Measurements from ENCODE around the gene LRRFIP1.

GRCh38 chr2:237743561-237744269 is 116.3 kb downstream of the LRRFIP1 start:
- TF ChIP-seq CTCF (IDR thresholded peaks at IDR 0.05), result no peak
- no peak for TF ChIP-seq EZH2 (IDR thresholded peaks at IDR 0.05; ENCODE audit: borderline replicate concordance, insufficient read depth, low read depth, low read length, poor library complexity, severe bottlenecking)
